Nephron progenitor cell (in vitro differentiated cells): ENCODE data around the gene CDK5.
A peak's percentile ranks its signal among the peaks of the same experiment; 100 is the strongest.
"Not testable (repeated sequence)": the region's sequence is repeated elsewhere in the genome, so short reads cannot be mapped to it uniquely, and the experiment has no call there.

Experiments used
- DNase-seq: peaks from one replicate; pipeline ENCODE4 v3.0.0; 2021
- H3K27ac Mint-ChIP-seq: 2 replicates; pipeline ENCODE4 v1.8.0; 2021; ENCODE audit warnings: mild to moderate bottlenecking, moderate library complexity, mixed read lengths
- H3K27me3 Mint-ChIP-seq: 2 replicates; pipeline ENCODE4 v1.8.0; 2021; ENCODE audit warnings: mild to moderate bottlenecking, low read depth, mixed read lengths; ENCODE audit not compliant: poor library complexity
- H3K36me3 Mint-ChIP-seq: 2 replicates; pipeline ENCODE4 v1.8.0; 2021; ENCODE audit warnings: low read depth, mixed read lengths
- H3K4me1 Mint-ChIP-seq: 2 replicates; pipeline ENCODE4 v1.8.0; 2021; ENCODE audit warnings: mixed read lengths
- H3K4me3 Mint-ChIP-seq: 2 replicates; pipeline ENCODE4 v1.8.0; 2021; ENCODE audit warnings: mild to moderate bottlenecking, moderate library complexity, mixed read lengths
- H3K9me3 Mint-ChIP-seq: 2 replicates; pipeline ENCODE4 v1.8.0; 2021; ENCODE audit warnings: mild to moderate bottlenecking, moderate library complexity, mixed read lengths
- TF ChIP-seq, protein P1 (sequence below): fragments of 200-600 bp; sonication (generic); IDR thresholded peaks from 2 replicates; pipeline ENCODE4 v1.5.0; 2021; ENCODE audit warnings: antibody characterized with exemption

Gene CDK5

DNA sequence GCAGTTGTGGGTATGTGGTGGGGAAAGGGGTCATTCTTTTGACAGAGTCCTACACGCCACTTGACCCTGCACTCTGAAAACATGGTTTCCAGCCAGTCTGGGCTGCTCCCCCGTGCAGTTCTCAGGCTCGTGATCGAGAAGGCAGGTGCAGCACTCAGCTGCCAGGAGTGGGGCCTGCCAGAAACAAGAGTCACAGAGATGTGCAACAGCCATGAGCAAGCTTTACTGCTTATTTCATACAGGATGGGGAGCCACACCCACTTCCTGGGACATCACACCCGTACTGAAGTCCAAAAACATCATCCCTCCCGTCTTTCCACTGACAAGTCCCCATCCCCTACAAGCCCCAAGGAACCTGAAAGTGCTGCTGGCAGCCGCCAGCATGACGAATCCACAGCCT lies 42.7 kb downstream of the CDK5 start:
- peaks cover 45% of the 10 kb centered on the region for H3K27me3 Mint-ChIP-seq
- peaks cover 64% of the 10 kb centered on the region for H3K4me1 Mint-ChIP-seq
- H3K4me3 Mint-ChIP-seq: peak overlapping the region; percentile 21
- DNase-seq: no peak
- no peaks in the 10 kb centered on the region for H3K9me3 Mint-ChIP-seq
- H3K36me3 Mint-ChIP-seq: peaks cover 11% of the 10 kb centered on the region
- TF ChIP-seq, protein P1, sequence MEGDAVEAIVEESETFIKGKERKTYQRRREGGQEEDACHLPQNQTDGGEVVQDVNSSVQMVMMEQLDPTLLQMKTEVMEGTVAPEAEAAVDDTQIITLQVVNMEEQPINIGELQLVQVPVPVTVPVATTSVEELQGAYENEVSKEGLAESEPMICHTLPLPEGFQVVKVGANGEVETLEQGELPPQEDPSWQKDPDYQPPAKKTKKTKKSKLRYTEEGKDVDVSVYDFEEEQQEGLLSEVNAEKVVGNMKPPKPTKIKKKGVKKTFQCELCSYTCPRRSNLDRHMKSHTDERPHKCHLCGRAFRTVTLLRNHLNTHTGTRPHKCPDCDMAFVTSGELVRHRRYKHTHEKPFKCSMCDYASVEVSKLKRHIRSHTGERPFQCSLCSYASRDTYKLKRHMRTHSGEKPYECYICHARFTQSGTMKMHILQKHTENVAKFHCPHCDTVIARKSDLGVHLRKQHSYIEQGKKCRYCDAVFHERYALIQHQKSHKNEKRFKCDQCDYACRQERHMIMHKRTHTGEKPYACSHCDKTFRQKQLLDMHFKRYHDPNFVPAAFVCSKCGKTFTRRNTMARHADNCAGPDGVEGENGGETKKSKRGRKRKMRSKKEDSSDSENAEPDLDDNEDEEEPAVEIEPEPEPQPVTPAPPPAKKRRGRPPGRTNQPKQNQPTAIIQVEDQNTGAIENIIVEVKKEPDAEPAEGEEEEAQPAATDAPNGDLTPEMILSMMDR: no peak
- H3K27ac Mint-ChIP-seq: no peak overlapping the region

DNA sequence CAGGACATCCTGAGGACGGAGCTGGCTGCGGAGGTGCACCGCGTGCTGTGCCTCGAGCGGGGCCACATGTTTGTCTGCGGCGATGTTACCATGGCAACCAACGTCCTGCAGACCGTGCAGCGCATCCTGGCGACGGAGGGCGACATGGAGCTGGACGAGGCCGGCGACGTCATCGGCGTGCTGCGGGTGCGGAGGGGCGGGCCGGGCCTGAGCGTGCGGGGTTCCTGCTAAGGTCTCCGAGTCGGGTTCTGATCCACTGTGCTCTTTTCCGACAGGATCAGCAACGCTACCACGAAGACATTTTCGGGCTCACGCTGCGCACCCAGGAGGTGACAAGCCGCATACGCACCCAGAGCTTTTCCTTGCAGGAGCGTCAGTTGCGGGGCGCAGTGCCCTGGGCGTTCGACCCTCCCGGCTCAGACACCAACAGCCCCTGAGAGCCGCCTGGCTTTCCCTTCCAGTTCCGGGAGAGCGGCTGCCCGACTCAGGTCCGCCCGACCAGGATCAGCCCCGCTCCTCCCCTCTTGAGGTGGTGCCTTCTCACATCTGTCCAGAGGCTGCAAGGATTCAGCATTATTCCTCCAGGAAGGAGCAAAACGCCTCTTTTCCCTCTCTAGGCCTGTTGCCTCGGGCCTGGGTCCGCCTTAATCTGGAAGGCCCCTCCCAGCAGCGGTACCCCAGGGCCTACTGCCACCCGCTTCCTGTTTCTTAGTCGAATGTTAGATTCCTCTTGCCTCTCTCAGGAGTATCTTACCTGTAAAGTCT lies 43.8 kb downstream of the CDK5 start:
- peaks cover 11% of the 10 kb centered on the region for H3K36me3 Mint-ChIP-seq
- peak overlapping the region; percentile 63 for H3K4me3 Mint-ChIP-seq
- peaks cover 37% of the 10 kb centered on the region for H3K27me3 Mint-ChIP-seq
- TF ChIP-seq, protein P1: no peak
- peaks cover 60% of the 10 kb centered on the region for H3K4me1 Mint-ChIP-seq
- H3K9me3 Mint-ChIP-seq: no peaks in the 10 kb centered on the region
- no peak overlapping the region for H3K27ac Mint-ChIP-seq
- DNase-seq: peak; percentile 58

DNA sequence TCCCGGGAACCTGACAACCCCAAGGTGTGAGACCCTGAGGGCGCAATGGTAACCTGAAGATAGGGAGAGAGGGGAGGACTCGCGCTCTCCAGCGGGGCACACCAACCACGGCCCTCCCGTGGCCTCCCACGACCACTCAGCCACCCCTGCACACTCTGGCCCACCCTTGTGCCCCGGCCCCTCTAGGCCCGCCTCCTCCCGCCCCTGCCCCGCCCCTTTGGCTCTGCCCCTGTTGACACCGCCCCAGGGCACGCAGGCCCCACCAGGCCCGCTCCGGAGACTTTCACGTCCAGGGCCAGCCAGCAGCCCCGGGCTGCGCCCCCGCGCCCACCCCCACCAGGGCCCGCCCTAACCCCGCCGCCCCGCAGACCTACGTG lies 44.4 kb downstream of the CDK5 start:
- no peak overlapping the region for H3K4me3 Mint-ChIP-seq
- peaks cover 11% of the 10 kb centered on the region for H3K36me3 Mint-ChIP-seq
- no peak overlapping the region for H3K27ac Mint-ChIP-seq
- H3K9me3 Mint-ChIP-seq: no peaks in the 10 kb centered on the region
- no peak for DNase-seq
- peaks cover 61% of the 10 kb centered on the region for H3K4me1 Mint-ChIP-seq
- peaks cover 35% of the 10 kb centered on the region for H3K27me3 Mint-ChIP-seq
- TF ChIP-seq, protein P1: no peak

DNA sequence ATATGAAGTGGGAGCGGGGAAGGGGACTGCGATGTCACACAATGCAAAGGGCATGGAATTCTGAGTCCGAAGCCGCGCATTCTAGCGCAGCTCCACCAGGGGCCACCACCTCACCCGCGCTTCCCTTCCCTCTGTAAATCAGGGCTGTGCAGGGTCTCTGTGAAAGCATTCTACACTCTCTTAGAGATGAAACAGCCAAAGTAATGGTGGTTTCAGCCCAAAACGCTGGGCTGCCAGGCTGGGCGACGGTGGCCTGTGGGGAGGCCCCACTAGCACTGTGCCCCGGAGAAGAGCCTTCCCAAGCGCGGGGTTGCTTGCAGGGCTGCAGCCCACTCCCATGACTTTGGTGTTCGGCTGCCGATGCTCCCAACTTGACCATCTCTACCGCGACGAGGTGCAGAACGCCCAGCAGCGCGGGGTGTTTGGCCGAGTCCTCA lies 44.8 kb downstream of the CDK5 start:
- peak; percentile 58 for DNase-seq
- Mint-ChIP-seq H3K9me3 (no peaks in the 10 kb centered on the region), H3K4me1 (peaks cover 61% of the 10 kb centered on the region), H3K4me3 (peak overlapping the region; percentile 58), H3K27me3 (peaks cover 31% of the 10 kb centered on the region), H3K36me3 (peaks cover 11% of the 10 kb centered on the region), H3K27ac (no peak overlapping the region)
- TF ChIP-seq, protein P1: peak; percentile 55

DNA sequence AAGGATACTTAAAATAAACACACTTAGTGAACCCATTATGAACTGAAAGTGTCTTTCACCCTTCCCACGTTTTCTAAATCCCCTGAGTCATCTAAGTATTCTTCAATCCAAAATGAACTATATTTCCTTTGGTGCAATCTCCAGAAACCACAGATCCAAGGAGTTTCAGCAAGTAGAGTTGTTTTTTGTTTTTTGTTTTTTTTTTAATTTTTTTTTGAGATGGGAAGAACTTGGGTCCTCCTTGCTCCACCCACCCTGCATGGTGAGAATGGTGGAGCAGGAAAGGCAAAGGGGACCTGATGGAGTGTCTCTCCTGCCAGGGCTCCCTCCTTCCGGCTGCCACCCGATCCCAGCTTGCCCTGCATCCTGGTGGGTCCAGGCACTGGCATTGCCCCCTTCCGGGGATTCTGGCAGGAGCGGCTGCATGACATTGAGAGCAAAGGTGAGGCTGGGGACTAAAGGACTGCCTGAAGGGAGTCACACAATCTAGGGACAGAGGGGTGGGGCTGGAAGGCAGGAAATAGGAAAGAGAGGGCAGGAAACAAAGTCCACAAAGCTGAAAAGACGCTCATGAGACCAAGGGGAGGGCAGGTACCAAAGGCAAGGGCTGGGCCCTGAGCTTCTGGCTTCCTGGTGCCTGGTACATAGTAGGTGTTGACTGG lies 45.5 kb downstream of the CDK5 start:
- Mint-ChIP-seq H3K27ac (no peak overlapping the region), H3K4me1 (peaks cover 62% of the 10 kb centered on the region), H3K9me3 (no peaks in the 10 kb centered on the region), H3K27me3 (peaks cover 23% of the 10 kb centered on the region), H3K36me3 (peaks cover 11% of the 10 kb centered on the region), H3K4me3 (peak overlapping the region; percentile 62)
- TF ChIP-seq, protein P1: no peak
- no peak for DNase-seq

DNA sequence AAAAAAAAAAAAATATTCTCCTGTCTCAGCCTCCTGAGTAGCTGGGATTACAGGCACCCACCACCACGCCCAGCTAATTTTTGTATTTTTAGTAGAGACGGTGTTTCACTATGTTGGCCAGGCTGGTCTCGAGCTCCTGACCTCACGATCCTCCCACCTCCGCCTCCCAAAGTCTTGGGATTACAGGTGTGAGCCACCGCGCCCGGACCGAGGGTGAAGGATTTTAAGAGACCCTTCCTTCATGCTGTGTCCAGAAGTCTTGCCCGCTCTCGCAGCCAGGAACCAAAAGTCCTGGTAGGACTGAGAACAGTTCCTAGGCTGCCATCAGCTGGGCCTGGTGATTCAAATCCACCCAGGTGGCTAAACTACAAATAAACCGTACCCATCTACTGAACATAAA lies 46.1 kb downstream of the CDK5 start:
- not testable (repeated sequence) for H3K27ac Mint-ChIP-seq, H3K9me3 Mint-ChIP-seq, DNase-seq
- Mint-ChIP-seq H3K4me3 (peak overlapping the region; percentile 62), H3K36me3 (peaks cover 11% of the 10 kb centered on the region), H3K4me1 (peaks cover 62% of the 10 kb centered on the region), H3K27me3 (peaks cover 20% of the 10 kb centered on the region)
